Stimulated activated CD4-positive, alpha-beta T cell treated with anti-CD3 and anti-CD28 coated beads, Interleukin-2, amount 100 ng/mL, for 4 hours (primary cell): ENCODE measurements around the gene TBC1D10A.
A peak's percentile ranks its signal among the peaks of the same experiment; 100 is the strongest.

Experiments
- DNase-seq: peaks from one replicate; pipeline ENCODE4 v3.0.0-alpha.2; 2020; ENCODE audit warnings: low read depth

The TBC1D10A gene

GRCh38 chr22:30245985-30246813 is 80.5 kb downstream of the TBC1D10A start, which contains the start of gene LIF:
TSS of gene LIF (minus strand) at chr22:30246759. CDS start at chr22:30246695, 64 bp downstream.
- DNase-seq: peak; percentile 57

- no peak for DNase-seq
Measured at GRCh38 chr22:30245181-30245984, 81.4 kb downstream of the TBC1D10A start.

DNA sequence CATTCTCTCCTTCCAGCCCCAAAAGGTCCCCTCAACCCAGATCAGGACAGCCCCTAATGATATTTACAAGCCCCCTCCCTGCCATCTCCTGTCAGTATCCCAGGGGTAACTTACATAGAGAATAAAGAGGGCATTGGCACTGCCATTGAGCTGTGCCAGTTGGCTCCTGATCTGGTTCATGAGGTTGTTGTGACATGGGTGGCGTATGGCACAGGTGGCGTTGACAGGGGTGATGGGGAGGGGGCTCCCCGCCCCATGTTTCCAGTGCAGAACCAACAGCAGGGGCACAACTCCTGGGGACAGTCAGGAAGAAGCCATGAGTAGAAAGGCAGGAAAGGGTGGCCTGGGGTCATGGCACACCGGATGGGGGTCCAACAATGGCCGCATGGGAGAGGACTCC is 82.1 kb downstream of the TBC1D10A start:
- DNase-seq: no peak

DNA sequence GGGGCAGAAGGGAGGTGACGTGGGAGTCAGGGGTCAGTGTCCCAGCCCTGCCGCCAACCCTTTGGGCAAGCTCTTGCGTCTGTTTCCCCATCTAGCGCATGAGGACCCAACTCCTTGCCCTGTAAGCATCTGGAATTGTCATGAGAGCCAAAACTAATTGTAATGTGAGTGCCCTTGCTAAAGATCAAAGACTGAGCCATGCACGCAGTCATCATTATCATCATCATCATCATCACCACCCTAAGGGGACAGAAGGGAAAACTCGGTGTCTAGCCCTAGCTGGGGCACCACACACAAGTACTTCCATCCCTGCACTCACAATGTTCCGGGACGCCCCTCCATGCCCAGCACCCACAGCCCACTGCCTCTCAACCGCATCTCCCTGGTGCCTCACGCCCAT is 82.7 kb downstream of the TBC1D10A start:
- DNase-seq: no peak

DNA sequence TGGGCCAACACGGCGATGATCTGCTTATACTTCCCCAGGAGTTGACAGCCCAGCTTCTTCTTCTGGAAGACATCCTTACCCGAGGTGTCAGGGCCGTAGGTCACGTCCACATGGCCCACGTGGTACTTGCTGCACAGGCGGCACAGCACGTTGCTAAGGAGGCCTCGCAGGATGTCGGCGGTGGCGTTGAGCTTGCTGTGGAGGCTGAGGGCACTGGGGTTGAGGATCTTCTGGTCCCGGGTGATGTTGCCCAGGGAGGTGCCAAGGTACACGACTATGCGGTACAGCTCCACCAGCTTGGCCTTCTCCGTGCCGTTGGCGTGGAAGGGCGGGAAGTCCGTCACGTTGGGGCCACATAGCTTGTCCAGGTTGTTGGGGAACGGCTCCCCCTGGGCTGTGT is 83.1 kb downstream of the TBC1D10A start:
- DNase-seq: no peak
